HepG2 (cell line): ENCODE data around the gene FAM76A. TPM values are rescaled to one million over a fixed set of nuclear protein-coding genes. Genes with fewer than 3 reads are reported as not detected.

Source experiments
- ATAC-seq: fragments of 200-7000 bp; cut with Tn5 transposase; 3 replicates; pipeline ENCODE4 v1.9.1; 2020; ENCODE audit warnings: mild to moderate bottlenecking, moderate library complexity
- BruUV-seq: library from RNA; stranded (reverse); fragments of 400-500 nt; replicated peaks from 2 replicates; lab custom pipeline; 2021; lab: Mats Ljungman, UMichigan
- CTCF ChIA-PET: fragments of 300-600 bp; formaldehyde crosslinking; extraction: SDS; loops from one replicate; lab custom pipeline; 2021; ENCODE audit warnings: low total read pairs, inconsistent platforms, low intra/inter-chr PET ratio; lab: Yijun Ruan, JAX
- POLR2A ChIA-PET: fragments of 350-600 bp; sonication (Branson Sonifier 250); formaldehyde crosslinking; loops from one replicate; lab custom pipeline; 2020; ENCODE audit warnings: antibody characterized with exemption, inconsistent platforms; lab: Yijun Ruan, JAX
- DNase-seq: peaks from one replicate; pipeline ENCODE4 v3.0.0-alpha.2; 2015; ENCODE audit warnings: low spot score
- FAIRE-seq: peaks from 3 replicates; lab custom pipeline; 2011; peaks lifted over from hg19 to GRCh38; lab: Jason Lieb, UNC
- H2AFZ ChIP-seq: one replicate; pipeline ENCODE4 v1.6.1; 2011; ENCODE audit warnings: low read length, inconsistent platforms
- H3K27ac ChIP-seq: fragments of 300-600 bp; 3 replicates; pipeline ENCODE4 v1.8.0; 2011; ENCODE audit warnings: mixed run types, mild to moderate bottlenecking, mixed read lengths, low read length, inconsistent platforms; ENCODE audit not compliant: insufficient read depth; ENCODE audit errors: extremely low read length
- H3K27me3 ChIP-seq, 2 experiments: fragments of 200-600 bp in 1 of 2; 2 replicates in 1 of 2; 3 replicates in 1 of 2; pipeline versions ENCODE4 v1.6.0 to v1.8.0; 2011; ENCODE audit warnings: low read length in 2 of 2, mild to moderate bottlenecking in 2 of 2, moderate library complexity in 2 of 2, inconsistent platforms in 1 of 2; ENCODE audit not compliant: insufficient read depth in 2 of 2, control insufficient read depth in 1 of 2
- H3K36me3 ChIP-seq, 2 experiments: fragments of 200-600 bp in 1 of 2; replicated peaks in 1 of 2; 2 replicates in 1 of 2; 3 replicates in 1 of 2; pipeline versions ENCODE4 v1.5.1 to v1.8.0; 2011; ENCODE audit warnings: low read length in 2 of 2, inconsistent platforms in 1 of 2; ENCODE audit not compliant: insufficient read depth in 2 of 2, control insufficient read depth in 1 of 2
- H3K4me1 ChIP-seq: 2 replicates; pipeline ENCODE4 v1.5.1; 2012; ENCODE audit warnings: low read length, inconsistent platforms; ENCODE audit not compliant: insufficient read depth
- H3K4me2 ChIP-seq: 2 replicates; pipeline ENCODE4 v1.6.0; 2011; ENCODE audit warnings: low read depth, low read length, inconsistent platforms
- H3K4me3 ChIP-seq, 3 experiments: fragments of 200-600 bp in 1 of 3; sonication (generic), shearing (Covaris generic) in 1 of 3; replicated peaks in 1 of 3; 2 replicates each; pipeline ENCODE4 v1.5.1; 2011 to 2016; ENCODE audit warnings: low read length in 3 of 3, inconsistent platforms in 2 of 3, low read depth in 2 of 3, mild to moderate bottlenecking in 2 of 3, control low read depth in 1 of 3, mixed read lengths in 1 of 3; ENCODE audit not compliant: insufficient read depth in 1 of 3
- H3K79me2 ChIP-seq: one replicate; pipeline ENCODE4 v1.6.1; 2011; ENCODE audit warnings: low read length, inconsistent platforms; ENCODE audit not compliant: insufficient read depth
- H3K9ac ChIP-seq: 2 replicates; pipeline ENCODE4 v1.6.0; 2011; ENCODE audit warnings: mild to moderate bottlenecking, low read depth, low read length, inconsistent platforms; ENCODE audit not compliant: insufficient read depth
- H3K9me3 ChIP-seq: 2 replicates; pipeline ENCODE4 v1.5.1; 2012; ENCODE audit warnings: mild to moderate bottlenecking, low read length
- H4K20me1 ChIP-seq: 2 replicates; pipeline ENCODE4 v1.6.0; 2011; ENCODE audit warnings: inconsistent platforms, mild to moderate bottlenecking, low read length, moderate library complexity; ENCODE audit not compliant: insufficient read depth
- ATF3 ChIP-seq: sonication (generic); formaldehyde crosslinking; IDR thresholded peaks from 2 replicates; pipeline ENCODE4 v1.4.0; 2020; ENCODE audit warnings: missing genetic modification reagents
- MXI1 ChIP-seq: IDR thresholded peaks from 3 replicates; pipeline ENCODE4 v1.6.1; 2012; ENCODE audit warnings: low read depth, low read length, inconsistent platforms, borderline replicate concordance
- SOX13 ChIP-seq, 3 experiments: fragments of 450-650 bp in 1 of 3; sonication (generic) in 1 of 3; formaldehyde crosslinking in 1 of 3; IDR thresholded peaks in 2 of 3; conservative IDR thresholded peaks in 1 of 3; 2 replicates each; pipeline versions ENCODE4 v1.5.0 to v1.6.1; 2016 to 2020; ENCODE audit warnings: antibody characterized with exemption in 1 of 3, mild to moderate bottlenecking in 1 of 3, missing compliant biosample characterization in 1 of 3, missing genetic modification reagents in 1 of 3, moderate library complexity in 1 of 3
- YEATS2 ChIP-seq: sonication (generic); formaldehyde crosslinking; IDR thresholded peaks from 2 replicates; pipeline ENCODE4 v1.4.0; 2020; ENCODE audit warnings: missing genetic modification reagents, borderline replicate concordance
- ZFAT ChIP-seq: sonication (generic); formaldehyde crosslinking; conservative IDR thresholded peaks from 2 replicates; pipeline ENCODE4 v1.8.1; 2023; ENCODE audit warnings: missing genetic modification reagents, inconsistent platforms
- ZFP82 ChIP-seq: sonication (generic); formaldehyde crosslinking; IDR thresholded peaks from 2 replicates; pipeline ENCODE4 v1.5.1; 2020; ENCODE audit warnings: mild to moderate bottlenecking, missing genetic modification reagents, borderline replicate concordance
- ZNF232 ChIP-seq: sonication (generic); formaldehyde crosslinking; IDR thresholded peaks from 2 replicates; pipeline ENCODE4 v1.4.0; 2020; ENCODE audit warnings: missing genetic modification reagents, borderline replicate concordance
- ZNF260 ChIP-seq: sonication (generic); formaldehyde crosslinking; IDR thresholded peaks from 2 replicates; pipeline ENCODE4 v1.4.0; 2020; ENCODE audit warnings: missing genetic modification reagents, low read depth, mild to moderate bottlenecking, borderline replicate concordance
- ZNF281 ChIP-seq: sonication (generic); formaldehyde crosslinking; IDR thresholded peaks from 2 replicates; pipeline ENCODE4 v1.4.0; 2020; ENCODE audit warnings: missing genetic modification reagents, borderline replicate concordance
- ZNF768 ChIP-seq: sonication (generic); formaldehyde crosslinking; IDR thresholded peaks from 2 replicates; pipeline ENCODE4 v1.4.0; 2020; ENCODE audit warnings: missing genetic modification reagents
- WGBS: methylation state at CpG from one replicate; pipeline ENCODE4 v1.1.6; 2017; ENCODE audit warnings: low lambda C conversion rate; 5-methylcytosine and 5-hydroxymethylcytosine counted together
- in situ Hi-C: cut with HindIII; loops from 2 replicates; pipeline ENCODE4 v1.10.0; 2017; ENCODE audit warnings: low pct_unique_long_range_greater_than_20kb; ENCODE audit not compliant: extremely low pct_ligation_motif_present
- intact Hi-C: fragments of 100-400 bp; cut with micrococcal nuclease; formaldehyde crosslinking; loops from one replicate; pipeline ENCODE4 v1.10.0; 2022; ENCODE audit not compliant: unreplicated experiment
- polyA plus RNA-seq, 8 experiments: library from polyadenylated mRNA; depleted of rRNA in 3 of 8; stranded (reverse) in 7 of 8; unstranded in 1 of 8; fragments of >200 nt; fragmentation: Illumina TruSeq in 4 of 8; extraction: Trizol in 4 of 8; gene quantifications; 2 replicates each; pipeline versions ENCODE4 v1.2.1 to v1.2.3, GENCODE V29; 2011 to 2016; ENCODE audit warnings: low read depth in 4 of 8, missing spikeins in 1 of 8, mixed read lengths in 1 of 8; ENCODE audit not compliant: insufficient read depth in 1 of 8
- total RNA-seq, 5 experiments: library from RNA; depleted of rRNA; stranded (reverse); fragments of >200 nt; fragmentation: Illumina TruSeq; extraction: Trizol; gene quantifications; 2 replicates each; pipeline ENCODE4 v1.2.3, GENCODE V29; 2016; ENCODE audit warnings: low read depth in 1 of 5
- TF ChIP-seq, protein P1 (sequence below): sonication (generic); formaldehyde crosslinking; IDR thresholded peaks from 2 replicates; pipeline ENCODE4 v1.4.0; 2020; ENCODE audit warnings: missing genetic modification reagents, mild to moderate bottlenecking, borderline replicate concordance

The FAM76A gene
- total and polyA plus RNA-seq, 2 of the 13 experiments (the other 11 are each of a cell fraction or from before 2014, with no cell fraction given) = 4.2 to 15.7 TPM

DNA sequence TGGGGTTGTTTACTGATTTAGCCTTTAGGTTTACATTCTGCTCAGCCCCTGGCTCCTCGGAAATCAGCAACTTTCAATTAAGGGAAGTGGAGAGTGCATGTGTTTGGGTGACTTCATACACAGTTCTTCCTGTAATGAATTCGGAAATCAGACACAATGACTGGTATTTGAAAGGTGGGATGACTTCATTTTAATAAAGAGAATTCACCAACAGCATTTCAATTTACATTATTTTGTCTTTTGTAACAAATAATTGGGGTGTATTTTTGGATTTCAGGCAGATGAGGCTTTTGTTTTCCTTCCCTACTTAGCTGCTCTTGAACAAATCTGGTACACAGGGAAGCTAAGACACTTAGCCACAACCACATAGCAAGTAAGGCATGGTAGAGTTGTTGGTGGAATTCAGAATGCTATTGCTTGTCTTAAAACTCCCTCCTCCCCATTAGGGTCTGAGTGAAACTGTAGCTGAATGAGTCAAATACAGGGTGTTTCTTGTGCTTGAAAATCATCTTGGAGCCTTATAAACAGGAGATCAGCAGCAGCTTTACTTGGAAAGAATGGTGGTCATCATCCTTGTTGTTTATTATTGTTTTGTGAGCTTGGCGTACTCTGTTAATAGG is 48.2 kb downstream of the FAM76A start:
- H3K79me2 ChIP-seq = peaks cover 23% of the 10 kb centered on the region
- ATAC-seq (peak; percentile 3; the same call in 2 of the 3 replicates), FAIRE-seq (no peak), DNase-seq (no peak)
- H3K9ac ChIP-seq = peak overlapping the region; percentile 83
- H3K27ac ChIP-seq = peak overlapping the region; percentile 55
- peak overlapping the region; percentile 77 to 98 (median 88) for H3K4me3 ChIP-seq
- in situ Hi-C loops = no loop called here
- no TSS peak for BruUV-seq
- H3K9me3 ChIP-seq = no peaks in the 10 kb centered on the region
- TF ChIP-seq ZNF281 (CRISPR knock-in tag) (no peak), ZNF232 (CRISPR knock-in tag) (no peak), ZFAT (CRISPR knock-in tag) (no peak), YEATS2 (CRISPR knock-in tag) (no peak), SOX13 (IDR thresholded peaks at IDR 0.05) (no peak), SOX13 (CRISPR knock-in tag; conservative IDR thresholded peaks at IDR 0.05 in 1 of 2, IDR thresholded peaks at IDR 0.05 in 1 of 2) (no peak), ATF3 (CRISPR knock-in tag) (no peak), ZNF768 (CRISPR knock-in tag) (no peak), MXI1 (0 out of 3 replicates have a peak, but pooled peaks have one; percentile 33), ZFP82 (0 out of 2 replicates have a peak, but pooled peaks have one; percentile 35), ZNF260 (CRISPR knock-in tag) (no peak)
- TF ChIP-seq, protein P1, sequence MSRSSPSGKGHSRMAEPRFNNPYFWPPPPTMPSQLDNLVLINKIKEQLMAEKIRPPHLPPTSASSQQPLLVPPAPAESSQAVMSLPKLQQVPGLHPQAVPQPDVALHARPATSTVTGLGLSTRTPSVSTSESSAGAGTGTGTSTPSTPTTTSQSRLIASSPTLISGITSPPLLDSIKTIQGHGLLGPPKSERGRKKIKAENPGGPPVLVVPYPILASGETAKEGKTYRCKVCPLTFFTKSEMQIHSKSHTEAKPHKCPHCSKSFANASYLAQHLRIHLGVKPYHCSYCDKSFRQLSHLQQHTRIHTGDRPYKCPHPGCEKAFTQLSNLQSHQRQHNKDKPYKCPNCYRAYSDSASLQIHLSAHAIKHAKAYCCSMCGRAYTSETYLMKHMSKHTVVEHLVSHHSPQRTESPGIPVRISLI (CRISPR knock-in tag) = no peak
- H2AFZ ChIP-seq = no peak overlapping the region
- H3K4me1 ChIP-seq = peaks cover 30% of the 10 kb centered on the region
- H3K4me2 ChIP-seq = peak overlapping the region; percentile 81
- CTCF ChIA-PET = no interaction called here
- H3K27me3 ChIP-seq = no peaks in the 10 kb centered on the region; a peak in 1 of 5 replicates
- intact Hi-C loops = loop anchor here (2.0 to 5.0 kb wide), 3 partner anchors 49 to 102 kb away; partner anchors contain the start of genes FAM76A, IFI6 and PPP1R8
- H3K36me3 ChIP-seq = no peaks in the 10 kb centered on the region; a peak in 1 of 5 replicates
- POLR2A ChIA-PET = interaction anchor here (1.4 to 2.8 kb wide), 5 partner anchors 10 to 408 kb away, joined by 4 to 45 read pairs (median 26); partner anchors contain the start of genes FAM76A and PPP1R8
- H4K20me1 ChIP-seq = no peaks in the 10 kb centered on the region
- WGBS = 29% methylated on average over 3 of the region's 3 CpGs
